MM.1S (cell line): ENCODE results near the gene RP2.

Source experiments
- DNase-seq: peaks from one replicate; pipeline ENCODE4 v3.0.0-alpha.2; 2015
- H2AFZ ChIP-seq: fragments of 300-600 bp; sonication (generic); 2 replicates; pipeline ENCODE4 v1.6.0; 2016; ENCODE audit warnings: antibody characterized with exemption, low read length
- H3F3A ChIP-seq: fragments of 300-600 bp; sonication (generic); 2 replicates; pipeline ENCODE4 v1.6.1; 2016; ENCODE audit warnings: mild to moderate bottlenecking, antibody characterized with exemption, low read length, moderate library complexity, mixed read lengths; ENCODE audit not compliant: insufficient read depth
- H3K27ac ChIP-seq: fragments of 300-600 bp; sonication (generic); 2 replicates; pipeline ENCODE4 v1.5.1; 2016; ENCODE audit warnings: mild to moderate bottlenecking, low read length
- H3K27me3 ChIP-seq: fragments of 300-600 bp; sonication (generic); replicated peaks from 2 replicates; pipeline ENCODE4 v1.6.0; 2016; ENCODE audit warnings: low read length; ENCODE audit not compliant: insufficient read depth
- H3K36me3 ChIP-seq: fragments of 300-600 bp; sonication (generic); replicated peaks from 2 replicates; pipeline ENCODE4 v1.6.1; 2016; ENCODE audit warnings: mild to moderate bottlenecking, low read length, mixed read lengths; ENCODE audit not compliant: insufficient read depth
- H3K4me1 ChIP-seq: fragments of 300-600 bp; sonication (generic); 2 replicates; pipeline ENCODE4 v1.6.1; 2016; ENCODE audit warnings: low read length, mixed read lengths
- H3K4me2 ChIP-seq: fragments of 300-600 bp; sonication (generic); 2 replicates; pipeline ENCODE4 v1.6.0; 2016; ENCODE audit warnings: low read depth, low read length
- H3K4me3 ChIP-seq: fragments of 300-600 bp; sonication (generic); 2 replicates; pipeline ENCODE4 v1.5.1; 2016; ENCODE audit warnings: low read length, mixed read lengths
- H3K79me2 ChIP-seq: fragments of 300-600 bp; sonication (generic); 2 replicates; pipeline ENCODE4 v1.6.1; 2016; ENCODE audit warnings: mixed run types, low read length, mixed read lengths
- H3K9ac ChIP-seq: fragments of 300-600 bp; sonication (generic); 2 replicates; pipeline ENCODE4 v1.6.1; 2016; ENCODE audit warnings: low read length, mixed read lengths
- H3K9me2 ChIP-seq: fragments of 300-600 bp; sonication (generic); replicated peaks from 2 replicates; pipeline ENCODE4 v1.6.1; 2016; ENCODE audit warnings: mild to moderate bottlenecking, low read length, mixed read lengths; ENCODE audit not compliant: insufficient read depth
- H3K9me3 ChIP-seq: fragments of 300-600 bp; sonication (generic); replicated peaks from 2 replicates; pipeline ENCODE4 v1.6.1; 2016; ENCODE audit warnings: mild to moderate bottlenecking, low read length, mixed read lengths; ENCODE audit not compliant: insufficient read depth
- H4K20me1 ChIP-seq: fragments of 300-600 bp; sonication (generic); 2 replicates; pipeline ENCODE4 v1.6.1; 2016; ENCODE audit warnings: mild to moderate bottlenecking, low read length, moderate library complexity, mixed read lengths; ENCODE audit not compliant: insufficient read depth
- CTCF ChIP-seq: fragments of 300-600 bp; sonication (generic); IDR thresholded peaks from 2 replicates; pipeline ENCODE4 v1.5.1; 2016; ENCODE audit warnings: antibody characterized with exemption, low read length, mixed read lengths
- EZH2 ChIP-seq: fragments of 300-600 bp; sonication (generic); optimal IDR thresholded peaks from 2 replicates; pipeline ENCODE3; 2017; ENCODE audit warnings: low read depth, mild to moderate bottlenecking, antibody characterized with exemption, low read length, mixed read lengths
- EZH2phosphoT487 ChIP-seq: fragments of 300-600 bp; sonication (generic); IDR thresholded peaks from 2 replicates; pipeline ENCODE4 v1.6.1; 2018; ENCODE audit warnings: antibody characterized with exemption, low read length

RP2 gene

GRCh38 chrX:46838486-46838870 is 1.6 kb downstream of the RP2 start:
- H3K79me2 ChIP-seq = peaks cover 52% of the 10 kb centered on the region
- peak overlapping the region; percentile 78; the same call in 1 of the 2 replicates for H3K27ac ChIP-seq
- no peak for DNase-seq

GRCh38 chrX:46838974-46839480 is 2.2 kb downstream of the RP2 start:
- Histone ChIP-seq H3K27ac (no peak overlapping the region), H3K9me2 (no peaks in the 10 kb centered on the region), H3K27me3 (no peaks in the 10 kb centered on the region), H2AFZ (no peak overlapping the region), H3K4me1 (no peaks in the 10 kb centered on the region), H4K20me1 (no peaks in the 10 kb centered on the region), H3K4me3 (no peak overlapping the region), H3K4me2 (peak overlapping the region; percentile 76), H3K9me3 (no peaks in the 10 kb centered on the region), H3F3A (peaks cover 10% of the 10 kb centered on the region), H3K36me3 (no peaks in the 10 kb centered on the region), H3K9ac (no peak overlapping the region), H3K79me2 (peaks cover 54% of the 10 kb centered on the region)
- no peak for DNase-seq
- TF ChIP-seq EZH2 = no peak
- no peak for TF ChIP-seq CTCF
- no peak for TF ChIP-seq EZH2phosphoT487

More at GRCh38 chrX:46838486-46838870, 1.6 kb downstream of the RP2 start:
- peak overlapping the region; percentile 76 for H3K4me2 ChIP-seq
- no peaks in the 10 kb centered on the region for H3K9me3 ChIP-seq
- H3K9ac ChIP-seq = no peak overlapping the region
- H4K20me1 ChIP-seq = no peaks in the 10 kb centered on the region
- H3K4me1 ChIP-seq = no peaks in the 10 kb centered on the region
- H2AFZ ChIP-seq = no peak overlapping the region
- peak overlapping the region; percentile 78 for H3K4me3 ChIP-seq
- peaks cover 10% of the 10 kb centered on the region for H3F3A ChIP-seq
- no peaks in the 10 kb centered on the region for H3K27me3 ChIP-seq
- no peaks in the 10 kb centered on the region for H3K36me3 ChIP-seq
- H3K9me2 ChIP-seq = no peaks in the 10 kb centered on the region
- TF ChIP-seq EZH2 = no peak
- TF ChIP-seq CTCF = no peak
- TF ChIP-seq EZH2phosphoT487 = no peak

DNA sequence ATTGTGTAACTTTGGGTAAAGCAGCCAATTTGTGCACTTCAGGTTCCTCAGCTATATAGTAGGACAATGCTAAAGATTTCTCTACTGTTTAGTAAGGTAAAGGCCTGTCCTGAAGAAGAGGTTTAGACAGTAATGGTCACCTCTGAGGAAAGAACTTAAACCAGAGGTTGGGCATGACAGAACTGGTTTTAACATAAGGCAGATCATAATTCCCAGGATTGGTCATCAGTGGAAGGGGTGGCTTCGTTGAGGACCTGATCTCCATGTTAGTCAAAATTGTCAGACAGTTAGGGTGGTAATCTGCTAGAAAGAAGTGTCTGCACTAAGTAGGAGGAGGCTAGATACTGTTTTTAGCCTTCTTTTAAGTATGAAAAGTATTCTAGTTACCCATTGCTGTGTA is 4.1 kb downstream of the RP2 start:
- H3K27ac ChIP-seq = no peak overlapping the region
- no peaks in the 10 kb centered on the region for H3K9me2 ChIP-seq
- DNase-seq = no peak
- H3K4me2 ChIP-seq = no peak overlapping the region
- peaks cover 67% of the 10 kb centered on the region for H3K79me2 ChIP-seq
- H3F3A ChIP-seq = peaks cover 10% of the 10 kb centered on the region
- H3K36me3 ChIP-seq = no peaks in the 10 kb centered on the region
- no peak overlapping the region for H3K4me3 ChIP-seq
- no peak overlapping the region for H2AFZ ChIP-seq
- no peaks in the 10 kb centered on the region for H4K20me1 ChIP-seq
- no peaks in the 10 kb centered on the region for H3K4me1 ChIP-seq
- no peaks in the 10 kb centered on the region for H3K9me3 ChIP-seq
- no peak overlapping the region for H3K9ac ChIP-seq
- H3K27me3 ChIP-seq = no peaks in the 10 kb centered on the region
- TF ChIP-seq EZH2 (no peak), EZH2phosphoT487 (no peak), CTCF (no peak)
